WTC11 (cell line): ENCODE results near the gene SLC35F2.

ENCODE experiments used
- CREB1 ChIP-seq: sonication (generic); formaldehyde crosslinking; IDR thresholded peaks from 2 replicates; pipeline ENCODE4 v1.8.0; 2023; ENCODE audit warnings: mild to moderate bottlenecking, missing genetic modification reagents
- FOXP1 ChIP-seq: sonication (generic); formaldehyde crosslinking; IDR thresholded peaks from 2 replicates; pipeline ENCODE4 v1.8.0; 2022; ENCODE audit warnings: missing genetic modification reagents, mild to moderate bottlenecking, moderate library complexity, borderline replicate concordance
- FOXP4 ChIP-seq: sonication (generic); formaldehyde crosslinking; IDR thresholded peaks from 2 replicates; pipeline ENCODE4 v1.8.0; 2022; ENCODE audit warnings: mild to moderate bottlenecking, missing genetic modification reagents
- KAT7 ChIP-seq: sonication (generic); formaldehyde crosslinking; IDR thresholded peaks from 2 replicates; pipeline ENCODE4 v1.8.1; 2023; ENCODE audit warnings: missing genetic modification reagents, mild to moderate bottlenecking, borderline replicate concordance
- MXD4 ChIP-seq: fragments of 250-450 bp; sonication (Bioruptor Pico); IDR thresholded peaks from 2 replicates; pipeline ENCODE4 v1.8.0; 2021; ENCODE audit warnings: mild to moderate bottlenecking, moderate library complexity, borderline replicate concordance
- TEAD4 ChIP-seq: sonication (generic); formaldehyde crosslinking; IDR thresholded peaks from 2 replicates; pipeline ENCODE4 v1.8.0; 2022; ENCODE audit warnings: mild to moderate bottlenecking, missing genetic modification reagents
- ZBTB21 ChIP-seq: sonication (generic); formaldehyde crosslinking; IDR thresholded peaks from 2 replicates; pipeline ENCODE4 v1.8.1; 2023; ENCODE audit warnings: mild to moderate bottlenecking, missing genetic modification reagents, borderline replicate concordance
- TF ChIP-seq, protein P1 (sequence below): fragments of 200-600 bp; IDR thresholded peaks from 2 replicates; pipeline ENCODE4 v1.8.0; 2022; ENCODE audit warnings: antibody characterized with exemption

GRCh38 chr11:107756553-107756952 is 102.0 kb downstream of the SLC35F2 start:
- no peak for TF ChIP-seq FOXP4 (CRISPR knock-in tag)
- TF ChIP-seq, protein P1, sequence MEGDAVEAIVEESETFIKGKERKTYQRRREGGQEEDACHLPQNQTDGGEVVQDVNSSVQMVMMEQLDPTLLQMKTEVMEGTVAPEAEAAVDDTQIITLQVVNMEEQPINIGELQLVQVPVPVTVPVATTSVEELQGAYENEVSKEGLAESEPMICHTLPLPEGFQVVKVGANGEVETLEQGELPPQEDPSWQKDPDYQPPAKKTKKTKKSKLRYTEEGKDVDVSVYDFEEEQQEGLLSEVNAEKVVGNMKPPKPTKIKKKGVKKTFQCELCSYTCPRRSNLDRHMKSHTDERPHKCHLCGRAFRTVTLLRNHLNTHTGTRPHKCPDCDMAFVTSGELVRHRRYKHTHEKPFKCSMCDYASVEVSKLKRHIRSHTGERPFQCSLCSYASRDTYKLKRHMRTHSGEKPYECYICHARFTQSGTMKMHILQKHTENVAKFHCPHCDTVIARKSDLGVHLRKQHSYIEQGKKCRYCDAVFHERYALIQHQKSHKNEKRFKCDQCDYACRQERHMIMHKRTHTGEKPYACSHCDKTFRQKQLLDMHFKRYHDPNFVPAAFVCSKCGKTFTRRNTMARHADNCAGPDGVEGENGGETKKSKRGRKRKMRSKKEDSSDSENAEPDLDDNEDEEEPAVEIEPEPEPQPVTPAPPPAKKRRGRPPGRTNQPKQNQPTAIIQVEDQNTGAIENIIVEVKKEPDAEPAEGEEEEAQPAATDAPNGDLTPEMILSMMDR, result no peak
- no peak for TF ChIP-seq KAT7 (CRISPR knock-in tag)
- no peak for TF ChIP-seq ZBTB21
- TF ChIP-seq CREB1 (CRISPR knock-in tag), result no peak
- no peak for TF ChIP-seq MXD4
- TF ChIP-seq TEAD4, result no peak
- TF ChIP-seq FOXP1 (CRISPR knock-in tag), result no peak
